Keratinocyte (primary cell): Measurements from ENCODE around the gene MN1.

Experiments used
- CTCF ChIP-seq, 3 experiments: IDR thresholded peaks in 1 of 3; conservative IDR thresholded peaks in 1 of 3; optimal IDR thresholded peaks in 1 of 3; 2 replicates in 2 of 3; 3 replicates in 1 of 3; pipeline versions ENCODE3 to v1.5.1; 2011; ENCODE audit warnings: low read length in 3 of 3, mild to moderate bottlenecking in 3 of 3, moderate library complexity in 2 of 3, control low read depth in 1 of 3, inconsistent platforms in 1 of 3; ENCODE audit not compliant: insufficient read depth in 2 of 3; ENCODE audit errors: extremely low read depth in 1 of 3
- EZH2 ChIP-seq: IDR thresholded peaks from one replicate; pipeline ENCODE4 v1.6.1; 2012; ENCODE audit warnings: inconsistent platforms, mild to moderate bottlenecking, low read length, moderate library complexity

GRCh38 chr22:27771637-27772036 lies 29.9 kb downstream of the MN1 start:
- no peak for TF ChIP-seq CTCF (optimal IDR thresholded peaks at IDR 0.05 in 1 of 3, IDR thresholded peaks at IDR 0.05 in 1 of 3, conservative IDR thresholded peaks at IDR 0.05 in 1 of 3; ENCODE audit: extremely low read depth in 1 of 3, insufficient read depth in 2 of 3, low read length in 3 of 3)
- no peak for TF ChIP-seq EZH2
